Sigmoid colon (tissue), 3 donors: ENCODE data around the gene HLF.

Experiments
- CTCF ChIP-seq, 4 experiments: fragments of 450-650 bp in 3 of 4; fragments of 200-600 bp in 1 of 4; IDR thresholded peaks; one replicate each; pipeline ENCODE4 v1.5.1; 2016 to 2019; ENCODE audit warnings: antibody characterized with exemption in 4 of 4, mild to moderate bottlenecking in 3 of 4, moderate library complexity in 2 of 4
- POLR2A ChIP-seq, 2 donors: fragments of 450-650 bp; IDR thresholded peaks; one replicate each; pipeline ENCODE4 v1.6.1; 2016; ENCODE audit warnings: antibody characterized with exemption in 2 of 2, mild to moderate bottlenecking in 2 of 2, moderate library complexity in 2 of 2

GRCh38 chr17:55258578-55259135 is 6.1 kb upstream of the HLF start:
- TF ChIP-seq CTCF (IDR thresholded peaks at IDR 0.05), result no peak
- TF ChIP-seq POLR2A (IDR thresholded peaks at IDR 0.05), result no peak
